CD4-positive, alpha-beta T cell treated with Interleukin-21 for 1 hour (primary cell): ENCODE results near the gene CFAP299.
"Not testable (repeated sequence)": the region's sequence is repeated elsewhere in the genome, so short reads cannot be mapped to it uniquely, and the experiment has no call there.

Experiments
- DNase-seq: peaks from one replicate; pipeline ENCODE4 v3.0.0-alpha.2; 2020

CFAP299 gene

GRCh38 chr4:80749558-80749957 is 414.0 kb downstream of the CFAP299 start:
- not testable (repeated sequence) for DNase-seq

- DNase-seq, result no peak
Observed at GRCh38 chr4:80751200-80751599, 415.7 kb downstream of the CFAP299 start.

GRCh38 chr4:80767944-80768343 is 432.4 kb downstream of the CFAP299 start:
- DNase-seq, result no peak

- DNase-seq, result no peak
Observed at GRCh38 chr4:80776168-80776567, 440.6 kb downstream of the CFAP299 start.

GRCh38 chr4:80781431-80781830 is 445.9 kb downstream of the CFAP299 start:
- DNase-seq, result no peak

GRCh38 chr4:80787306-80787705 is 451.8 kb downstream of the CFAP299 start:
- no peak for DNase-seq

GRCh38 chr4:80788798-80789197 is 453.3 kb downstream of the CFAP299 start:
- DNase-seq, result peak; percentile 8

- DNase-seq, result no peak
Observed at GRCh38 chr4:80790152-80790551, 454.6 kb downstream of the CFAP299 start.

- DNase-seq, result not testable (repeated sequence)
Observed at GRCh38 chr4:80793660-80794059, 458.1 kb downstream of the CFAP299 start.

GRCh38 chr4:80798082-80798481 is 462.6 kb downstream of the CFAP299 start:
- DNase-seq, result no peak

- DNase-seq, result not testable (repeated sequence)
Observed at GRCh38 chr4:80800719-80801118, 465.2 kb downstream of the CFAP299 start.

- DNase-seq, result no peak
Observed at GRCh38 chr4:80803337-80803736, 467.8 kb downstream of the CFAP299 start.

- no peak for DNase-seq
Observed at GRCh38 chr4:80806472-80806871, 470.9 kb downstream of the CFAP299 start.

GRCh38 chr4:80809039-80809729 is 473.7 kb downstream of the CFAP299 start:
- DNase-seq, result no peak

GRCh38 chr4:80811406-80811805 is 475.9 kb downstream of the CFAP299 start:
- no peak for DNase-seq

GRCh38 chr4:80812145-80812544 is 476.6 kb downstream of the CFAP299 start:
- DNase-seq, result no peak

GRCh38 chr4:80814266-80814665 is 478.7 kb downstream of the CFAP299 start:
- DNase-seq, result no peak

- DNase-seq, result no peak
Observed at GRCh38 chr4:80831383-80832361, 496.1 kb downstream of the CFAP299 start.

GRCh38 chr4:80839281-80839680 is 503.8 kb downstream of the CFAP299 start:
- DNase-seq, result no peak

- DNase-seq, result no peak
Observed at GRCh38 chr4:80839792-80840191, 504.3 kb downstream of the CFAP299 start.

- DNase-seq, result peak; percentile 1
Observed at GRCh38 chr4:80840396-80840795, 504.9 kb downstream of the CFAP299 start.

GRCh38 chr4:80841587-80842281 is 506.2 kb downstream of the CFAP299 start:
- no peak for DNase-seq

- no peak for DNase-seq
Observed at GRCh38 chr4:80846210-80846609, 510.7 kb downstream of the CFAP299 start.
